Choroid plexus epithelial cell (primary cell): Measurements from ENCODE around the gene SYCE1.
"Not testable (repeated sequence)": the region's sequence is repeated elsewhere in the genome, so short reads cannot be mapped to it uniquely, and the experiment has no call there.

Experiments
- DNase-seq: peaks from one replicate; pipeline ENCODE4 v3.0.0-alpha.2; 2010; ENCODE audit warnings: low read depth
- H3K4me3 ChIP-seq: 2 replicates; pipeline ENCODE4 v1.5.1; 2011; ENCODE audit warnings: low read depth, mild to moderate bottlenecking, control low read depth, low read length, moderate library complexity
- TF ChIP-seq, protein P1 (sequence below): conservative IDR thresholded peaks from 2 replicates; pipeline ENCODE4 v1.5.1; 2011; ENCODE audit warnings: low read depth, mild to moderate bottlenecking, control low read depth, inconsistent platforms, low read length, moderate library complexity

SYCE1 gene

DNA sequence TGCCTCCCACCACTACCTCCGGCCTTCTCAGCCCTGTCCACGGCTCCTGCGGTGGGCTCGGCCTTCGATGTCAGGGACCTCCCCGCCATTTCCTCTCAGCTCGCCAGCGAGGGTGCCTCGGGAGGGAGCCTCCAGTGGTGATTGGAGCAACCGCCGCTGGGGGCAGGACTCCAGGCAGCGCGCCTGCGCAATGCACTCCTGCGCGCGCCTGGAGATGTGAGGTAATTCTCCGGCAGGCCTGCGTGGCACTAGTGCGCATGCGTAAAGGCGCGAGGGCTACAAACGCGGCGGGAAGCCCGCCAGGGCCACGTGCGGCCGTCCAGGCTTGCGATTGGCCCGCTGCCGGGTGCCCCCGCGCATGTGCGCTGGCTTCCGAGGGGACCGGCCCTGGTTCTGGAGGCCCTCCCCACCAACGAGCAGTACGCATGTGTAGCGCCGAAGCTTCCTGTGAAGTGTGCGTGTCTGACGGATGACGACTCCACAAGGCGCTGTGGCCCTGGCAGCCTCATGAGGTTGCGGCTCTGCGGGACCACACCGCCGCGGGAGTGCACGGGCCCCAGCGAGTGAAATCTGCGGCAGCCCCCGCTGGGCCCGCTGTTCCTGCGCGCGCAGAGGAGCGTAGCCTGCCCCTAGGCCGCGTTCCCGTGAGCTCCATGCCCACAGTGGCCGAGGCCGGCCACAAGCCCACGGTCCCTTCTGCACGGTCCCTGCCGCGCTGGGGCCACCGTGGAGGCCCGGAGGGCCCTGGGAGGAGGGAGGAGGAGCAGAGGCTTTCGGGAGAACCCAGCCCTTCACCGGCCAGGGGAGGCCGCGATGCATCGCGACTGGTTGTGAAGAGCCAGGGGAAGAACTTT is at the start of gene SYCE1:
Gene SYCE1 (minus strand): TSS at position 143 of the 854 bp plus-strand sequence. CDS start 54 bp downstream, at position 89.
- peak; percentile 1 for DNase-seq
- TF ChIP-seq, protein P1, sequence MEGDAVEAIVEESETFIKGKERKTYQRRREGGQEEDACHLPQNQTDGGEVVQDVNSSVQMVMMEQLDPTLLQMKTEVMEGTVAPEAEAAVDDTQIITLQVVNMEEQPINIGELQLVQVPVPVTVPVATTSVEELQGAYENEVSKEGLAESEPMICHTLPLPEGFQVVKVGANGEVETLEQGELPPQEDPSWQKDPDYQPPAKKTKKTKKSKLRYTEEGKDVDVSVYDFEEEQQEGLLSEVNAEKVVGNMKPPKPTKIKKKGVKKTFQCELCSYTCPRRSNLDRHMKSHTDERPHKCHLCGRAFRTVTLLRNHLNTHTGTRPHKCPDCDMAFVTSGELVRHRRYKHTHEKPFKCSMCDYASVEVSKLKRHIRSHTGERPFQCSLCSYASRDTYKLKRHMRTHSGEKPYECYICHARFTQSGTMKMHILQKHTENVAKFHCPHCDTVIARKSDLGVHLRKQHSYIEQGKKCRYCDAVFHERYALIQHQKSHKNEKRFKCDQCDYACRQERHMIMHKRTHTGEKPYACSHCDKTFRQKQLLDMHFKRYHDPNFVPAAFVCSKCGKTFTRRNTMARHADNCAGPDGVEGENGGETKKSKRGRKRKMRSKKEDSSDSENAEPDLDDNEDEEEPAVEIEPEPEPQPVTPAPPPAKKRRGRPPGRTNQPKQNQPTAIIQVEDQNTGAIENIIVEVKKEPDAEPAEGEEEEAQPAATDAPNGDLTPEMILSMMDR = no peak
- H3K4me3 ChIP-seq = no peak within 1 kb of the TSS

- no peak overlapping the region for H3K4me3 ChIP-seq
- TF ChIP-seq, protein P1 = no peak
- DNase-seq = no peak
These were observed 49.6 kb upstream of the SYCE1 start for GRCh38 chr10:133614830-133615580.

DNA sequence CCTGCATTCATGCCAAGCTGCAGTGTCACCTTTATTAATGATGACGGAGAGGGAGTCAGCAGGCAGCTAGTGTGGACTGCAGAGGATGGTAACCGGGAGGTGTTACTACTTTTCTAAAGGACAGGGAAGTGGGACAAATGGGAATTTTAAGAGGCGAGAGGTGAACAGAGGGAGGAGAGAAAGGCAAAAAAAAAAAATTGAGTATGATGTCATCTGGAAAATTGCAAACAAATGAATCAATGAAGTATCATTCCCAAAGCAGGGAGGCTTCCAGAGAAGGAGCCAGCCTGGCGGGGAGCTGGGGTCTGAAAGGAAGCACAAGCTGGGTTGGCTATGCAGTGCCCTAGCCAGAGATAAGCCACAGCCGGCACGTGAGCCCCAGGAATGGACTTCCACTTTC is 48.3 kb upstream of the SYCE1 start:
- no peak overlapping the region for H3K4me3 ChIP-seq
- DNase-seq = no peak
- TF ChIP-seq, protein P1 = no peak

DNA sequence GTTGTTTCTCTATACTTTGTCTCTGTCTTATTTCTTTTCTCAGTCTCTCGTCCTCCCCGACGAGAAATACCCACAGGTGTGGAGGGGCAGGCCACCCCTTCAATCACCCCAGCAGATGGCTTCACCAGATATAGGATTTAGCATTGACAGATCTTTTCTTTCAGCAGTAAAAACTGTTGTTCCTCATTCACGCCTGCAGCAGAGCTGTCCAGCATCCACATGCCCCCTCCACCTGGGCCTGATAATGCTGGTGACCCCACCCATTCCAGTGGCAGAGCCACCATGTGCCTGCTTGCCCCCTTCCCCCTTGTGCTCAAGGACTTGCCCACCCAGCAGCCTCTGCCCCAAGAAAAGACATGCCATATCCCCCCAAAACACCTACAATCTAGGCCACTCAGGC is 45.7 kb upstream of the SYCE1 start:
- DNase-seq = no peak
- TF ChIP-seq, protein P1 = no peak
- H3K4me3 ChIP-seq = no peak overlapping the region

DNA sequence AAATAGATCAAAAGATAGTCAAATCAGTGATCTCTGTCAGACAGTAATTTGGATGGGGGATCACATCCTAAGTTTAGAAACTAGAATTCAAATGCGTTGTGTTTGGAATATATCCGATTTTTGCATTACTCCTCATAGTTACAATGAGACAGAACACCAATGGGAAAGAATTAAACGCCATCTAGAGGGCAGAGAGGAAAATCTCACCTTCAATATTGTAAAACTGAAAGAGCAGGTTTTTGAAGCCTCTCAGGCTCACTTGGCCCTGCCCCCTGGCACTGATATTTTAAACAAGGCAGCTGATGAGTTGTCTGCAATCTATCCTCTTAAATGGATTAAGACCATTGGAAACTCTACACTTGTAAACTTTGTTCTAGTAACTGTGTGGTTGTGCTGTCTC is 43.5 kb upstream of the SYCE1 start:
- DNase-seq = peak; percentile 33
- TF ChIP-seq, protein P1 = peak; percentile 48

GRCh38 chr10:133603434-133603833 is 38.1 kb upstream of the SYCE1 start:
- DNase-seq, H3K4me3 ChIP-seq: not testable (repeated sequence)

More for the DNA sequence above, 43.5 kb upstream of the SYCE1 start:
- H3K4me3 ChIP-seq = no peak overlapping the region

- no peak for DNase-seq
- H3K4me3 ChIP-seq = no peak overlapping the region
- TF ChIP-seq, protein P1 = no peak
These were observed 35.3 kb upstream of the SYCE1 start for GRCh38 chr10:133600657-133601056.

- DNase-seq = not testable (repeated sequence)
These were observed 34.5 kb upstream of the SYCE1 start for GRCh38 chr10:133599869-133600268.

More at GRCh38 chr10:133599869-133600268, 34.5 kb upstream of the SYCE1 start:
- H3K4me3 ChIP-seq = not testable (repeated sequence)
